Stimulated activated CD8-positive, alpha-beta memory T cell treated with anti-CD3 and anti-CD28 coated beads, Interleukin-4, amount 100 ng/mL, for 24 hours (primary cell): Measurements from ENCODE around the gene CLTA.
A peak's percentile ranks its signal among the peaks of the same experiment; 100 is the strongest.

Source experiments
- DNase-seq: peaks from one replicate; pipeline ENCODE4 v3.0.0-alpha.2; 2020; ENCODE audit warnings: low read depth

The CLTA gene

GRCh38 chr9:36190388-36191289 lies at the start of gene CLTA:
Gene CLTA, plus strand, starts transcription at chr9:36190921. Its CDS starts 136 bp downstream, at chr9:36191057.
- DNase-seq = peak; percentile 91

DNA sequence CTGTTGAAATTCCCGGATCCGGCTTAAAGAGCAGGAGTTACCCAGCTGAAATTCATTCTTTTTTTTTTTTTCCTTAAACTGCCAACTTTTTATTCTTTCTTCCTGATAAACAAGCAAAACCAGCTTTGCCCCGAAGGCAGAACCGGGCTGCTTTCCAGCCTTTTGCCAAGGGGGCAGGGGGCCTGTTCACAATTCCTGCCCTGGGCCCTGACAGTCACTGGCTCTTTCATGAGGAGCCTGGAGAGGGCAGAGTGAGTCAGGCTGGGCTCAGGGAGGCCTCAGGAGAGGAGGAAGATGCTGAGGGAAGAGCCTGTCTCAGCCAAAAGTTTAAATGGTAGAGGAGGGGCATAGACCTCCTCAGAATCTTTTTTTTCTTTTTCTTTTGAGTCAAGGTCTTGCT lies 49.4 kb upstream of the CLTA start:
- DNase-seq = no peak

GRCh38 chr9:36141761-36142160 lies 49.0 kb upstream of the CLTA start:
- no peak for DNase-seq

GRCh38 chr9:36142510-36143244 lies 48.0 kb upstream of the CLTA start:
- no peak for DNase-seq

DNA sequence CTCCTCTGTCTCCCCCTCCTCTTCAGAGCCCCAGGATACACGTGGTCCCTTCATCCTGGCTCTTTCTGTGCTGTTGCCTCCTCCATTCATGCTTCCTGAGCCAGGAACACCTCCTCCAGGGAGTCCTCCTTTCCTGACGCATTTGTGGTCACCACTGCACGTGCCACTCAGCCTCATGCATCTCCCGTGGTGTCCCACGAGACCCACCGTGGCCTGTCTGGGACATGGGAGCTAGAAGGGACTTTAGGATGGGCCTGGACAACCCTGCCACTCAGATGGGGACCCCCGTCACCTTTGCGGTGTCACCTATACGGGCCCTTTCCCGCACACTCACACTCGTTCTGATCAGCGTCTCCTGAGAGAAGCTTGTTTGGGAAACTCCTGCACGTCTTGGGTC lies 47.5 kb upstream of the CLTA start:
- no peak for DNase-seq

GRCh38 chr9:36144309-36145232 lies 46.1 kb upstream of the CLTA start:
- no peak for DNase-seq

- no peak for DNase-seq
Measured at GRCh38 chr9:36145970-36146369, 44.8 kb upstream of the CLTA start.

DNA sequence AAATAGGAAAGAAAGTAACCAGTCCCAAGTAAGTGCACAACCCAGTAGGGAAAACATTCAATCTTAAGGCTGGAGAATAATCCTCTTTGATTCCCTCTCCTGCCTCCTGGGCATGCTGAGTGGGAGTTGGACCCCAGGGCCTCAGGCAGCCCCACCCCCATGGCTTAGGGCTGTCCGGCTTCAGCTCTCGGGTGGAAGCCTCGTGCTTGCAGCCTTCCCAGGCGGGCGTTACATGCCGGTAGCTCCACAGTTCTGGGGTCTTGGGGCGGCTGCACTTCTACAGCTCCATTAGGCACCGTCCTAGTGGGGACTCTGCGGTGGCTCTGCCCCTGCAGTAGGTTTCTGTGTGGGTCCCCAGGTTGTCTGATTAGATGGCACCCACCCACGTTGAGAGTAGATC lies 44.1 kb upstream of the CLTA start:
- DNase-seq = no peak

GRCh38 chr9:36147441-36148175 lies 43.1 kb upstream of the CLTA start:
- DNase-seq = no peak

DNA sequence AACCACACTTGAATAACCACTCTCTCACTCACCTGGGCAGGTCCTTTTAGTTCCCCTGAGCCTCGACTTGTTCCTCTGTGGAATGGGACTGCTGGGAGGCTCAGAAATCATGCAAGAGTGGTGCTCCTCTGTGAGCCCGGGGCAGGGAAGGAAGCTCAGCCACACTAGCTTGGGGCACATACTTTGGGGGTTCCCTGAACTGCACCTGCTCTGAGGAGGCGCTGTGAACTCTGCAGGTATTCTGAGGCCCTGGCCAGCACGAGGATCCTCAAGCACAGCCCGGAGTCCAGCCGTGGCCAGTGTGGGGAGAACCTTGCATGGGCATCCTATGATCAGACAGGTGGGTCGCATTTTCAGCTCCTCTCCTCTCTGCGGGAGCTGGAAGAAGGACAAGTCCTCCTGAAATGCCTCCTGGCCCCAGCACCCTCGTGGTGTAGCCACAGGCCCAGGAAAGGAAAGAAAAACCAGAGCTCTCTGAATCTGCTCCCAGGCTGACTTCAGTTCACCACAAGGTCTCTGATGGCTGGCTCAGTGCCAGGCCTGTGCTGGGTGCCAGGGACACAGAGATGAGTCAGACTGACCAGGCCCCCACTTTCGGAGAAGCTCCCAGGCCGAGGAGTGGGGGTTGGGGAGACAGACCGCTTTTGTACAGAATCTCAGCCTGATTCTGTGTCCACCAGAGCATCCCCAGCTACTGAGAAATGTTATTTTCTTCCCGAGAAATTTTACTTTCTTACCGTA lies 42.2 kb upstream of the CLTA start:
- peak; percentile 67 for DNase-seq

- DNase-seq = no peak
Measured at GRCh38 chr9:36149197-36149596, 41.5 kb upstream of the CLTA start.

DNA sequence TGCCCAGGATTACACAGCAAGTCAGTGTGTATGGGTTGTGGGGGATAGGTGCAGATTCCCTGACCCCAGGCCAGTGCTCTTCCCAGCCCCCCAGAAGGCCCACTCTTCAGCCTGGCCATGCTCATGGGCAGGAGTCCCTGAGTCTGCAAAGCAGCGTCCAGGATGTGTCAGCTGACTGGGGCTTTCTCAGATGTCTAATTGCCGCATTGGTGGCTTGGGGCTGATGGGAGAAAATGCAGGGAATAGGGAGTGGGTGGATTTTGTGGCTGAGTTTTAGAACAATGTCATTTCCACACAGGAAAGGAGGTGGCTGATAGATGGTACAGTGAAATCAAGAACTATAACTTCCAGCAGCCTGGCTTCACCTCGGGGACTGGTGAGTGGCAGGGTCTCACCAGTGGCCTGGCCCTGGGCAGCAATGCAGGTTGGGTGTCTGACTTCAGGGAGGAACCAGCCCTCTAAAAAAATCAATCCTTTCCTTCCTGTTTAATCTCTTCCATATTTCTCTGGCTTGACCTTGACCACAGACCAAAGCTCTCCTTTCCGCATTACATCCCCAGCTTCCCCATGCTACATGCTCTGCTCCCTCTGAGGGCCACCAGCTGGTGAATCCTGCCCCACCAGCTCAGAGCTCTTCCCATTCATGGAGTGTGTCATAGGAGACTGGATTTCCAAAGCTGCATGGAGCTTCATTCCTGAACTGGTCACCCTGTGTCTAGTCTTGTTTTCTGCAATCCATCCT lies 40.0 kb upstream of the CLTA start:
- DNase-seq = no peak

GRCh38 chr9:36151316-36152210 lies 39.2 kb upstream of the CLTA start:
- peak; percentile 83 for DNase-seq

DNA sequence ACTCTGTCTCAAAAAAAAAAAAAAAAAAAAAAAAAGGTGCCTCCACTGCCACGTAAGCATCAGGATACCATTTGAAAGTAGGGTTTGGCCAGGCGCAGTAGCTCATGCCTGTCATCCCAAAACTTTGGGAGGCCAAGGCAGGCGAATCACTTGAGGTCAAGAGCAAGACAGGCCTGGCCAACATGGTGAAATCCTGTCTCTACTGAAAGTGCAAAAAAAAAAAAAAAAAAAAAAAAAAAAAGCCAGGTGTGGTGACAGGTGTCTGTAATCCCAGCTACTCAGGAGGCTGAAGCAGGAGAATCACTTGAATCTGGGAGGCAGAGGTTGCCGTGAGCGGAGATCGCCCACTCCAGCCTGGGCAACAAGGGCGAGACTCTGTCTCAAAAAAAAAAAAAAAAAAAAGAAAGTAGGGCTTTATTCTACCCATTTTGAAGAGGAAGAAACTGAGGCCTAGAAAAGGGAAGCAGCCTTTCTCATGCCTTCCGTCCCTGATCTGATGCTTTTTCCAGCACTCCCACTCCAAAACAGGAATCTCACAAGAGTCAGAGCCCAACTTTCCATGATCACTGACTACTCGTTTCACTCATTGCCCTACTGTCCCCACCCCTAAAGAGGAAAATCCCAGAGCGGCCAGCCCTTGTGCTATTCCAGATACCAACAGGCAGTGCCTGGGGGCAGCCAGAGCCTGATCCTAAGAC lies 37.8 kb upstream of the CLTA start:
- no peak for DNase-seq

GRCh38 chr9:36153746-36154145 lies 37.0 kb upstream of the CLTA start:
- no peak for DNase-seq

DNA sequence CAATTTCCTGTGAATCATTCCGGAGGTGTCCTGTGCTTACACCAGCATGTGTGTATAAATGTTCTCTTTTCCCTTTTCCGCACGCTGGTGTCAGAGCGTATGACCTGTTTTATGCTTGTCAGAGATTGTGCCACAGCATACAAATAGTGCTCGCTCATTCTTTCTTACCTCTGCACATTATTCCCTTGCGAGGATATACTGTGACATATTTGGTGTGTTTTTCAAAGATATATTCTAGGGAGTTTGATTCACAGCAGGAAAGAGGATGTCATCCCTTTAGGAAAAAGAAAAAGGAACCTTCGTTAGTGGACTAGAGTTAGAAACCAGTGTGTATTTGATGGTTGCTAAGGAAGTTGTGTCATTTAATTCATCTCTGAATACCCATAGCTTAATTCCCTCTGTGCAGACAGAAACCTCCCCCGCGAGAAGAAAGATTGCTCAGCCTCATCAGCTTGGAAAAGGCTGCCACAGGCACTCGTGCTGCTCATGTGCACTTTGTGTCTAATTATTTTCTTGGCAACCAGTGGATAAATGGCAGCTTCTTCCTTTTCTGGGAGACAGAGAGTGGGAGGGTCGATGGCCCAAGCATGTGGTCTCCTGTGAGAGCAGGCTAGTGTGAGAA lies 36.3 kb upstream of the CLTA start:
- no peak for DNase-seq

DNA sequence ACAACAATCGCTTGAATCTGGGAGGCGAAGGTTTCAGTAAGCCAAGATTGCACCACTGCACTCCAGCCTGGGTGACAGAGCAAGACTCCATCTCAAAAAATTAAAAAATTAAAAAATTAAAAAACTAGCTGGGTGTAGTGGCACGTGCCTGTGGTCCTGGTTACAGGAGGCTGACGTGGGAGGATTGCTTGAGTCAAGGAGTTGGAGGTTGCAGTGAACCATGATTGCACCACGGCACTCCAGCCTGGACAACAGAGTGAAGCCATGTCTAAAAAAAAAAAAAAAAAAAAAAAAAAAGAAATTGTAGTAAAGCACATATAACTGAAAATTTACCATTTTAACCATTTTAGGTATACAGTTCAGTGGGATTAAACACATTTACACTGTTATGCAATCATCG lies 34.6 kb upstream of the CLTA start:
- DNase-seq = no peak

DNA sequence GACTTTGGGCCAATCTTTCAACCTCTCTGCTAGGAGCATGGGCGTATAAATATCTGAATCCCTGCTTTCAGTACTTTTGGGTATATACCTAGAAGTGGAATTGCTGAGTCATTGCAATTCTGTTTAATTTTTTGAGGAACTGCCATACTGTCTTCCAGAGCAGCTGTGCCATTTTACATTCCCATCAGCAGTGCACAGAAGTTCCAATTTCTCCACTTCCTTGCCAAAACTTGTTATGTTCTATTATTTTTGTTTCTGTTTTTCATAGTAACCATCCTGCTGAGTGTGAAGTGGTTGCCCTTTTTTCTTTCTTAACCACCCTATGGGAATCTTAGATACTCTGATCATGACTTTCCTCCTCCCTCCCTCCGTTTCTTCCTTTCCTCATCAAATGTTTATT lies 32.6 kb upstream of the CLTA start:
- no peak for DNase-seq
